ENCODE results near the gene BPGM.
"Not testable (repeated sequence)": the region's sequence is repeated elsewhere in the genome, so short reads cannot be mapped to it uniquely, and the experiment has no call there.

- TF ChIP-seq POLR2A (IDR thresholded peaks at IDR 0.05; ENCODE audit: borderline replicate concordance, extremely low read depth, insufficient read depth, insufficient read length); EZH2phosphoT487 (IDR thresholded peaks at IDR 0.05; ENCODE audit: borderline replicate concordance); POLR2AphosphoS5 (IDR thresholded peaks at IDR 0.05; ENCODE audit: low read depth, low read length); RAD21 (IDR thresholded peaks at IDR 0.05; ENCODE audit: low read depth); CTCF (IDR thresholded peaks at IDR 0.05 in 2 of 3, conservative IDR thresholded peaks at IDR 0.05 in 1 of 3; ENCODE audit: borderline replicate concordance in 1 of 3, insufficient read depth in 1 of 3, low read depth in 2 of 3, low read length in 2 of 3); SRF (IDR thresholded peaks at IDR 0.05; ENCODE audit: low read depth); ZNF274 (IDR thresholded peaks at IDR 0.05; ENCODE audit: low read depth, low read length); JUND (IDR thresholded peaks at IDR 0.05); EGR1 (IDR thresholded peaks at IDR 0.05; ENCODE audit: low read depth): not testable (repeated sequence)
These were observed 42.9 kb downstream of the BPGM start for GRCh38 chr7:134689550-134689949.

Data from HCT116 (cell line).